HG03060 (cell line): ENCODE data around the gene PLEKHF1.

Experiments used
- ATAC-seq: cut with Tn5 transposase; IDR thresholded peaks from one replicate; pipeline ENCODE4 v1.9.1; 2021; ENCODE audit warnings: low read depth, moderate number of reproducible peaks; ENCODE audit not compliant: unreplicated experiment

The PLEKHF1 gene

DNA sequence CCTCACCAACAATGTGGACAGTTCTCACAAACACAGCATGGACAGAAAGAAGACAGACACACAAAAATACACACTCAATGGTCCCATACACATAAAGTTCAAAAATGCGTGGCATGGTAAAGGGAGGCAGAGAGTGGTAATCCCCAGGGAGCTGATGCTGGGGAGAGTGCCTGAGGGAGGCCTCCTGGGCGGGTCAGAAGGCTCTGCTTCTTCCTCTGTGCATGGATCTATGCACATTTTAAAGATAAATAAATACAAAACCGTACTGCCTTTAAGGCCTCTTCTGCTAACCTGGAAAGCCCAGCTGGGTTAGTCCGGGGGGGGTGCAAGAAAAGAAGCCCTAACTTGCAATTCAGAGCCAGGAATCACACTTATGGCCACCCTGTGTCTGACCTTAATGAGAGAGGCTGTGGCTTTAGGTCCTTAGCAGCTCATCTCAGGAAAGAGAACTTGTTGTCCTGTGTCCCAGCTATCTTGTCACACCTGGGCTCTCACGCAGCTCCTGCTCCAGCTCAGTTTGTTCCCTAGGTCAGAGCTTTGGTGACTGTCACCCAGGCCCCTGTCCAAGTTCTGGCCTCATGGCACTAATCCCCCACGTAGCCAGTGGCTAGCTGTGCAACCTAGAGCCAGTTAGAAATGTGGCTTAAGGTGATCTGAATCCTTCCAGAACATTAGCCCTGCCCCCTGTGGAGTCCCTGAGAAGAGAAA is 30.7 kb upstream of the PLEKHF1 start:
- ATAC-seq = no peak

DNA sequence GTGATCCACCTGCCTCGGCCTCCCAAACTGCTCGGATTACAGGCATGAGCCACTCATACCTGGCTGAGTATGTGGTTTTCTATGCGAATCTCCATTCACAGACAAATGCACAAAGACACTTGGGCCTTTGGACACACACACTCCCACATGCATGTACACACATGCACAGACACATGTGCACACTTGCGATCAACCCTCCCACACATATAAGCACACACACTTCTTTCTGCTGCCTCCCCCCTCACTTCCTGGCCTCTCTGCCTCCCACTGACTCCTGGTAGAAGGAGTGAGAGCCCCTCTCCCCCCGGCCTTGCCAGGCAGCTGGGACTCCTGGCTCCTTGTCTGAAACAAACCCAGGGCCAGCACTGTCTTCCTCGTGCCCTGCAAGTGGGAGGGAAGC is 29.3 kb upstream of the PLEKHF1 start:
- ATAC-seq = no peak

DNA sequence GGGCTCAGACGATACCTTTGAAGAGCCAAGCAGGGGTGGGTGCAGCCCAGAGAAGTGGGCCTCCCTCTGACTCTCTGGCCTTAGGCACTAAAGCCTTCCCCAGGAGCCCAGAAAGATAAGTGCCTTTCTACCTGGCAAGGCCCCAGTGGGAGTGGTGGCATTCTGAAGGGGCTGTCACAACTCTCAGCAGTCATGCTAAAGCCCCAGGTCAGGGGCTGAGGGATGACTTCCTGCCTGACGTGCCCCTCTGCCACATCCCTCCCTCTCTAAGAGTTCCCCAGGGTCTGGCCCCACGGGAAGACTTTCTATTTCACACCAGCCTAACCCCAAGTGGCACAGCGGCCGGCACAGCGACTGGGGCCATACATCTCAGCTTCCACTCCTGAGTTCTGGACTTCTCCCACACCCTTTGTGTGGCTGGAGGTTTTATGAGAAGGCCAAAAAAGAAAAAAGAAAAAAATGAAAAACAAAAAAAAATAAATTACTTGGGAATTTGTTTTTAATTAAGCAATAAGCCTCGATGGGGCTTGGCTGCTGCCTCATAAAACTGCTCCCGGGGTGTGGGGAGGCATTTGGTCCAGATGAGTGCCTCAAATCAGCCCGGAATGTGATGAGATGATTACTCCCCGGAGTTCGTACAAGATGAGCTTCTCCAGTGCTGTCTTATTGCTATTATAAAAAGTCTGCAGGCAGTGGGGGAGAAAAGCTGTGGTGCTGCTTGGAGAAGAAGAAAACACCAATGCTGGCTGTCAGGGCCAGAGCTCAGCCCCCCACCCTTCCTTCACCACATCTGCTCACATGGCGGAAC is 28.5 kb upstream of the PLEKHF1 start:
- no peak for ATAC-seq

DNA sequence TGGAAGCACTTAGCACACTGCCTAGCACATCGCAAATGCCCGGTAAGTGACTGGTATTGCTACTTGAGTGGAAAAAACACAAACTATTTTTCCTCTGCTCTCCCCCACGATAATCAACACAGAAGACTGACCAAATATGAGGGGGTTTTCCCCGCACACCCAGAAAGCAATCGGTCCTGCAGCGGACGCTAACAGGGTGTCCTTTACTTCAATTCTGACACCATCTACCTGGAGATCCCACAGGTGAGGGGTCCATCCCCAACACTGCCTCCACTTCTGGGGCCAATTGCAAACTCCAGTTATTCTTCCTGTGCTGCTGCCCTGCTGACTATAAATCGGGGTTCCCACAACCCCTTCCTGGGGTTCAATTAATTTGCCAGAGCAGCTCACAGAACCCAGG is 26.2 kb upstream of the PLEKHF1 start:
- ATAC-seq = no peak

DNA sequence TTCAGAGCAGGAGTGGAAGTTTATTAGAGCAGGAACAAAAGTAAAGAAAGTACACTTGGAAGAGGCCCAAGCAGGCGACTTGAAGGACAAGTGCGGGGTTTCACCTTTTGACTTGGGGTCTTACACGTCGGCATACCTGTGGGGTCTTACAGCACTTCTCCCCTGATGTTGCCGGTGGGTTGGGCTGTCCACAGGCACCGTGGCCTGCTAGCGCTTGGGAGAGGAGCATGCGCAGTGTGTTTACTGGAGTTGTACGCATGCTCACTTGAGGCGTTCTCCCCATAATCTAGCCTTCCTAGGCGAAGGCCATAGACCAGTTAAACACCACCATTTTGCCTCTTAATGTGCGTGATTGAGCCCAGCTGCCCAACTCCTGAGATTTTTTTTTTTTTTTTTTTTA is 25.0 kb upstream of the PLEKHF1 start:
- no peak for ATAC-seq

DNA sequence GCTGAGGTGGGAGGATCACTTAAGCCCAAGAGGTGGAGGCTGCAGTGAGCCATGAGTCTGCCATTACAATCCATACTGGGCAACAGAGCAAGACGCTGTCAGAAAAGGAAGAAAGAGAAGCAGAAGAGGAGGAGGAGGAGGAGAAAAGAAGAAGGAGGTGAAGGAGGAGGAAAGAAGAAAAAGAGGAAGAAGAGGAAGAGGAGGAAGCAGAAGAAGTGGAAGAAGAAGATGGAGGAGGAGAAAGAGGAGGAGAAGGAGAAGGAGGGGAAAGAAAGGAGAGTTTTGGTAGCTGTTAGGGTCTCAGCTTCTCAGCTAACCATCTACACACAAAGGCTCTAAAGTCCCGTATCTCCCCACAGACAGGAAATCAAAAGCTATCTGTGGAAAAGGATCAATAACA is 23.7 kb upstream of the PLEKHF1 start:
- ATAC-seq = no peak

DNA sequence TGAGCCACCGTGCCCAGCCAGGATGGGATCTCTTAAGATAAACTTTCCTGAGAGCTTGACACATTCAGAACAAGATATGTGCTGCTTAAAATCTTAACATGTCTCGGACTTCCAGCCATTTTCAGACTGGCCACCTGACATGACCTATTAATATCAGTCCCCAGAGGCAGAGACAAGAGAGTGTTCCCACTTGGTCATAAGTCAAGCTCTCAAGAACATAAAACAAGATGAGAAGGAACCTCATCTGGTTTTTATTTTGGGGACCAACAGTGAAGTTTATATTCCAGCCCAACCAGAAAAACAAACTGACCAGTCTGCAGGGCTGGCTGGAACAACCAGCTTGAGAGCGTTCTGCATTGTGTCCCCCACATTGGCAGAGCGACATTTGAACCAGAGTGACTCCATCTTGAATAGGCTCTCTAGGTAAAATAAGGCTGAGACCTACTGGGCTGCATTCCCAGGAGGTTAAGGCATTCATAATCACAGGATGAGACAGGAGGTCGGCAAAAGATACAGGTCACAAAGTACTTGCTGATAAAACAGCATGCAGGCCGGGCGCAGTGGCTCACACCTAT is 21.8 kb upstream of the PLEKHF1 start:
- no peak for ATAC-seq

DNA sequence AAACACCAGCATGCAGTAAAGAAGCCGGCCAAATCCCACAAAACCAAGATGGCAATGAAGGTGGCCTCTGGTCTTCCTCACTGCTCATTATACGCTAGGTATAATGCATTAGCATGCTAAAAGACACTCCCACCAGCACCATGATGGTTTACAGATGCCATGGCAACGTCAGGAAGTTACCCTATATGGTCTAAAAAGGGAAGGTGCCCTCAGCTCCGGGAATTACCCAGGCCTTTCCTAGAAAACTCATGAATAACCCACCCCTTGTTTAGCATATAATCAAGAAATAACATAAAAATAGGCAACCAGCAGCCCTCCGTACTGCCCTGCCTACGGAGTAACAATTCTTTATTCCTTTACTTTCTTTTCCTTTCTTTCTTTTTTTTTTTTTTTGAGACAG is 21.1 kb upstream of the PLEKHF1 start:
- ATAC-seq = no peak

DNA sequence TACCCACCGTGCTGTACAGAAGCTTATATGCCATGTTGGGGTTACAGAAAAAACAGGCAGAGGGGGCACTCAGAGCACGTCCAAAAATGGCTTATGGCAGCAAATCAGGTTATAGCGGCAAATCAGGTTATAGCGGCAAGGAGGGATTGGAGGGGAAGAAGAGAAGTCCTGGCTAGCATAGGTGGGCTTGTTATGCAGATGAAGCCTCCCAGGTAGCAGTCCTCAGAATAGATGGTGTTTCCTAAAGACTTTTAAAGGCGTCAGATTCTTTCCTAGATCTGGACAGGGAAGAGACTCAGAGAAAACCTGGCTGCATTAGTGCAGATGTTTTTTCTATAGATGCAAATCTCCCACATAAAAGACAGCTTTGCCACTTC is 19.8 kb upstream of the PLEKHF1 start:
- ATAC-seq = no peak

DNA sequence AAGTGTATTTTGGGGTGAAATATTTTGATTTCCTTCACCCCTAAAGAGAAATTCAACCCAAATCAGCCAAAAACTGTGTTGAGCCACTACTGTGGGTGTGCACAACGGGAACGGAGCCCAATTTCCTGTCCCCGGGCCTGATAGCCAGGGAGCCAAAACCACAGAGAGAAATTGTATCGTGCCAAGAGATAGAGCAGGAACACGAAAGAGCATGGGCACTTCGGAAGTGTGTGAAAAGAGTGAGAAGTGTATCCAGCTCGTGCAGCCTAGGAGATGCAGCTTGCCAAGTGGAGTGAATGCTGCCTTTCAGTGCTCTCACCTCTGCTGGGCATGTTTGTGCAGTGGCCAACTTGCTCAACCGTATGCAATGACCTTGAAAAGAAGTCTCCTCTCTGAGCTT is 19.4 kb upstream of the PLEKHF1 start:
- ATAC-seq = no peak

DNA sequence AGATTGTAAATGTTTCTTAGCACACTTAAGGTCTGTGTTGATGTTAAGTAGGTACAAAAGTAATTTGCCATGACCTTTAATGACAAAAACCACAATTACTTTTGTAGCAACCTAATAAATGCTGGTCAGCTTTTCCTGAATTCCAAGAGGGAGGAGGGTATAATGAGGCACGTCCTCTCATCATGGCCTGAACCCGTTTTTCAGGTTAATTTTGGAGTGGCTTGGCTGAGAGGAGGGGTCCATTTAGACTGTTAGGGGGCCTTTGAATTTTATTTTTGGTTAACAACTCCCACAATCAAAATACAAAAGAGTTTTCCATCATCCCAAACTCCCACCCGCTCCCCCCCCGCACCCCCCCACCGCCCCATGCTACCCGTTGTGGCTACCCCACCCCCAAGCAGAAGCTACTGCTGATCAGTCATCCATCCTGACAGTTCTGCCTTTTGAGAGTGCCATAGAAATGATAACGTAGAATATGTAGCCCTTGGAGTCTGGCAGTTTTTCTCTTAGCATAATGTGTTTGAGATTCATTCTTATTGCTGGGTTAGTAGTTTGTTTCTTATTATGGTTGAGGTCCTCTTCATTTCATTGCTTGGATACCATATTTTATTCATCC is 14.4 kb upstream of the PLEKHF1 start:
- ATAC-seq = no peak

DNA sequence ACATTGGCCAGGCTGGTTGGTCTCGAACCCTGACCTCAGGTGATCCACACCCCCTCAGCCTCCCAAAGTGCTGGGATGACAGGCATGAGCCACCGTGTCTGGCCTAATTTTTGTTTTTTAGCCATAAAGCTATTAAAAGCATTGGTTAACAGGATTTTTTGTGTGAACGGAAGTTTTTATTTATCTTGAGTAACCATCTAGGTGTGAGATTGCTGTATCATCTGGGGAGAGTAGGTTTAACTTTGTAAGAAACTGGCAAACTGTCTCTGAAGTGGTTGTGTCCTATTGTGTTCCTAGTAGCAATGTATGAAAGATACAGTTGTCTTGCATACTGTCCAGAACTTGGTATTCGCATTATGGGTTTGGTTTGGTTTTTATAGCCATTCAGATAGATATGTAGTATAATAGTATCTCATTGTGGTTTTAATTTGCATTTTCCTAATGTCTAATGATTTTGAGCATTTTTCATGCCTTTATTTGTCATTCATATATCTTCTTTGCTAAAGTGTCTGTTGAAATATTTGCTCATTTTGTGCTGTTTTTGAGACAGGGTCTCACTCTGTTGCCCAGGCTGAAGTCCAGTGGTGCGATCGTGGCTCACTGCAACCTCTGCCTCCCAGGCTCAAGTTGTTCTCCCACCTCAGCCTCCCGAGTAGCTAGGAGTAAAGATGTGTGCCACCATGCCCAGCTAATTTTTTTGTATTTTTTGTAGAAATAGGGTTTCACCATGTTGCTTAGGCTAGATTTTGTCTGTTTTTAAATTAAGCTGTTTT is 13.5 kb upstream of the PLEKHF1 start:
- ATAC-seq = no peak

DNA sequence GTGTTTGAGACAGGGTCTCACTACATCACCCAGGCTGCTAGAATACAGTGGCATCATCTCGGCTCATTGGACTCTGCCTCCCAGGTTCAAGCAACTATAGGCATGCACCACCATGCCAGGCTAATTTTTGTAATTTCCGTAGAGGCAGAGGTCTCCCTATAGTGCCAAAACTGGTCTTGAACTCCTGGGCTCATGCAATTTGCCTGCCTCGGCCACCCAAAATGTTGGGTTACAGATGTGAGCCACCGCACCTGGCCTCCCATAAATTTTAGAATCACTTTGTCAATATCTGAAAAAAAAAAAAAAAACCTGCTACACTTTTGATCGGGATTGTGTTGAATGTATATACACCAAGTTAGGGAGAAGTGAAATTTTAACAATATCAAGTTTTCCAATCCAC is 11.9 kb upstream of the PLEKHF1 start:
- no peak for ATAC-seq

DNA sequence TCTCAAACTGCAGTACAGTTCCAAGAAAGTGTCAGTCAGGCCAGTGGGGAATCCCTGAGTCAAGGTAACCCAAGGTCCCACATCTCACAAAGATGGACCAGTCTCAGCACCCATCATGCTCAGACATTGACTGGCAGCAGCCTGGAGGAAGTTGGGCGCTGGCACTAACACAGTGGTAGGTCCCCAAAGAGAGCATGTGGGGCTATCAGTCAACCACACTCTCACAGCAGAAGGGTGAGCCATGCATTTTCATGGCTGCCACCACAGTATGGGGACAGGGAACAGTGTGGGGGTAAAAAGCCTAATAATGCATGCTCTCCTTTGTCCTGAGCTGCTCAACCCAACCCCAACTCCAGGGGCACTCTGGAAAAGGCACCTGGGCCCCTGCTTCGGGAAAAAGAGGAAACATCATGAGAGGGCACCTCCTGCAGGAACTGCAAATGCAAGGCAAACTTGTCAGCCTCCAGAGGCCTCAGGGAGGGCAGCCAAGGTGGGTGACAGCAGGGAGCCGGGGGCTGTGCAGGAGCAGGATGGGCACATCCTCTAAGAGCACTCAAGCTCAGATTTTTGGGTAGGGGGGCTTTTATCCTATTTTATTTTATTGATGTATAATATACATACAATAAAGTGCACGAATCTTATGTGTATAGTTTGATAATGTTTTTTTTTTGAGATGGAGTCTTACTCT is 9.5 kb upstream of the PLEKHF1 start:
- no peak for ATAC-seq

DNA sequence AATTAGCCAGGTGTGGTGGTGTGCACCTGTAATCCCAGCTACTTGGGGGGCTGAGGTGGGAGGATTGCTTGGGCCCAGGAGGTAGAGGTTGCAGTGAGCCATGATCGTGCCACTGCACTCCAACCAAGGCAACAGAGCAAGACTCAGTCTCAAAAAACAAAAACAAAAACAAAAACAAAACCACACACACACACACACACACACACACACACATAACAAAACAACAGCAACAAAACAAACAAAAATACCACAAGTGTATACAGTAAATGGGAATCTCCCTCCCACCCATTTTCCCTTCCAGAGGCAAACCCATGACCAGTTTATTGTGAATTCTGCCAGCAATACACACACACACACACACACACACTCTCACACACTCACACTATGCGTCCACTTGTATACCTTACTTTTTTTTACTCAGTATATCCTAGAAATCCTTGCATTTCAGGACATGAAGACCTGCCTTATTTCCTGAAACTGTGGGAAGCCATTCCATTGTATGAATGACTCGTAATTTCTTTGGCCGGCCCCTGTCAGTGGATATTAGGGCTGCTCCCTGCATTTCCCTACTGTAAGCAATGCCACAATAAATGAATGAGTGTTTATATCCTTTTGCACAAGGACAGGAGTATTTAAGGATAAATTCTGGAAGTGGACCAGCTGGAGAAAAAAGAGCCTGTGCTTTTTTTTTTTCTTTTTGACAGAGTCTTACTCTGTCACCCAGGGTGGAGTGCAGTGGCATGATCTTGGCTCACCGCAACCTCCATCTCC is 6.9 kb upstream of the PLEKHF1 start:
- ATAC-seq = no peak

DNA sequence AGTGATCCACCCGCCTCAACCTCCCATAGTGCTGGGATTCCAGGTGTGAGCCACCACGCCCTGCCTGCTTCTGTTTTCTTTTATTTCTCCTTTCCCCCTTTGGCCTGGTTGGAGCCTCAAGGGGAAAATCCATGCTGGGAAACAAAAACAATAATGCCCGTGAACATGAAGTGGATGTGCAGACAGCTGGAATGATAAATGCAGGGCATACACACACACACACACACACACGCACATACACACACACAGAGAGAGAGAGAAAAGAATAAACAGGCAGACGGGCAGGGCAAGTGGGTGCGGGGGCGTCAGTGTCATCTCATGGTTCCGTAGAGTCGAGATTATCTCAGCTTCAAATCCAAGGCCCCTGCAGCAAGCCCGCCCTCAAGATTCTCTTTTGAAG is 4.4 kb upstream of the PLEKHF1 start:
- ATAC-seq = no peak

DNA sequence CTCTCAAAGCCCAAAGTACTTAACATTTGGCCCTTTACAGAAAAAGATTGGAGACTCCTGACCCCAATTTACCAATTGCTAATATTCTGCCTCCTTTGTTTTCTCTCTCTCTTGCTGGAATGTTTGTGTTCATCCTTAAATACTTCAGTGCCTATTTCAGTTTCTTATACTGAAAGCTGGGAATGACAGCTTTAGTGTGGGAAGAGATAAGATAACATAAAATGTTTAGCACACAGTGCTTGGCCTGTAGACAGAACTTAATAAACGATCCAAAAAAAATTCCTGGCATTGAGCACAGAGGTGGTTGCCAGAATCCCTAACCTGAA is 3.0 kb upstream of the PLEKHF1 start:
- ATAC-seq = no peak

DNA sequence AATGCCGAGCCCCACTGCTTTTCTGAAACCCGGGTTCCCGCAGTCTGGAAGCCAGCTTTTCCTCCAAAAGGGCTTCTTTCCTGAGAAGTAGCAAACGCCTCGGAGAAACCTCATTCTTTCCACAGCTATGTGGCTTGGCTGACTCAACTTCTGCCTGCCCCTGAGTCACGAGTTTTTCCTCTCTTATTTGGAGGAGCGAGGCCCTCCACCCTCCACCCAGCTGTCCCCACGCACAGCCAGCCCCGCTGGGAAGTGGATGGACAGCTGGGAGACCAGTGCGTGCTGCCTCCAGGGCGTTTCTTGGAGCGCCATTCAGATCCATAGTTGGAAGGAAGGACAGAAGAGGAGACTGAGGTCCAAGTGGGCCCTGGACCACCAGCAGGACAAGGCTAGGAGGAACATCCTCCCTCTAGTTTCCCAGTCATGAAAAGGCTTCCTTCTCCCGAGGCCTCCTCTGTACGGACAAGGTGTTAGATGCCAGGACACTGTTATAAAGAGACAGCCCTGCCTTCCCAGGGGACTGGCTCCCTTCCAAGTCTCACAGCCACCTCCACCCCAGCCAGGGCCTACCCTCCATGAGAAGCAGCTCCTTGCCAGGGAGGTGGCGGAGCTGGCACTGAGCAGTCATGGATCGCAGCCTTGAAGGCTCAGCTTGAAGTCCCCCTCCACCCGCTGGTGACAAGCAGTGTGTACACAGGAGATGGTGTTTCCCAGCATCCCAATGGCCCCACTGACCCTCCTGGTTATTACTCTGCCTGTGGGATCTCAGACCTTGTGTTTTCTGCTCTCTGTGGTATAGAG is 2.5 kb upstream of the PLEKHF1 start:
- no peak for ATAC-seq
